SK-N-MC (cell line): ENCODE results near the gene ANKS1B.
A peak's percentile ranks its signal among the peaks of the same experiment; 100 is the strongest.

ENCODE experiments used
- DNase-seq: peaks from one replicate; pipeline ENCODE4 v3.0.0-alpha.2; 2011; ENCODE audit warnings: low read depth, low spot score
- H3K27ac ChIP-seq: fragments of 200-600 bp; sonication (generic); 2 replicates; pipeline ENCODE4 v1.5.1; 2016; ENCODE audit warnings: mixed run types
- H3K36me3 ChIP-seq: fragments of 200-600 bp; sonication (generic); 2 replicates; pipeline ENCODE4 v1.6.1; 2017; ENCODE audit warnings: antibody characterized with exemption, low read length, mixed read lengths; ENCODE audit not compliant: insufficient read depth
- H3K4me3 ChIP-seq: fragments of 200-600 bp; sonication (generic); 2 replicates; pipeline ENCODE4 v1.5.1; 2016
- H3K9ac ChIP-seq: fragments of 200-600 bp; sonication (generic); 2 replicates; pipeline ENCODE4 v1.8.0; 2017; ENCODE audit warnings: mixed run types, mixed read lengths; ENCODE audit not compliant: insufficient read length
- H3K9me3 ChIP-seq: fragments of 200-600 bp; sonication (generic); 2 replicates; pipeline ENCODE4 v1.6.1; 2017; ENCODE audit warnings: low read depth, mild to moderate bottlenecking, antibody characterized with exemption, low read length, moderate library complexity, mixed read lengths
- EZH2 ChIP-seq: fragments of 200-600 bp; sonication (generic); IDR thresholded peaks from one replicate; pipeline ENCODE4 v1.6.1; 2017; ENCODE audit warnings: antibody characterized with exemption
- FOXP2 ChIP-seq: optimal IDR thresholded peaks from 2 replicates; pipeline ENCODE3; 2011; ENCODE audit warnings: mild to moderate bottlenecking, moderate library complexity; ENCODE audit not compliant: insufficient read depth; ENCODE audit errors: extremely low read length, control extremely low read depth
- POLR2AphosphoS5 ChIP-seq: IDR thresholded peaks from 2 replicates; pipeline ENCODE4 v1.6.1; 2012; ENCODE audit warnings: mild to moderate bottlenecking, low read depth, low read length, borderline replicate concordance

The ANKS1B gene

DNA sequence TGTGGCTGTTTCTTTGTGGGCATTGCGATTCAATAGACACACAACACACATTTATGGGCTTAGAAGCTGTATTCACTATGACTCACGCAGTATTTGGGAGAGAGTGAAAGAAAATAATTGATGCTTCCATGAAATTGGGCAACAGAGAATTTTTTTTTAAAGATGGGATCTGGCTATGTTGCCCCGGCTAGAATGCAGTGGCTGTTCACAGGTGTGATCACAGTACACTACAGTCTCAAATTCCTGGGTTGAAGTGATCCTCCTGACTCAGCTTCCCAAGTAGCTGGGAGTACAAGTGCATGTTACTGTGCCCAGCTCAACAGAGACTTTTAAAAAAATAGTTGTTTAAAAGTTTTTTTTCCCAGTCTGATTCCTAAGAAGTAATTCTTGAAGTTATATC lies 1193.3 kb downstream of the ANKS1B start:
- H3K27ac ChIP-seq, result no peak overlapping the region
- no peaks in the 10 kb centered on the region for H3K36me3 ChIP-seq
- no peak for TF ChIP-seq POLR2AphosphoS5
- TF ChIP-seq FOXP2, result no peak
- TF ChIP-seq EZH2, result no peak
- no peak overlapping the region for H3K9ac ChIP-seq
- no peak overlapping the region for H3K4me3 ChIP-seq
- DNase-seq, result no peak
- no peaks in the 10 kb centered on the region for H3K9me3 ChIP-seq

DNA sequence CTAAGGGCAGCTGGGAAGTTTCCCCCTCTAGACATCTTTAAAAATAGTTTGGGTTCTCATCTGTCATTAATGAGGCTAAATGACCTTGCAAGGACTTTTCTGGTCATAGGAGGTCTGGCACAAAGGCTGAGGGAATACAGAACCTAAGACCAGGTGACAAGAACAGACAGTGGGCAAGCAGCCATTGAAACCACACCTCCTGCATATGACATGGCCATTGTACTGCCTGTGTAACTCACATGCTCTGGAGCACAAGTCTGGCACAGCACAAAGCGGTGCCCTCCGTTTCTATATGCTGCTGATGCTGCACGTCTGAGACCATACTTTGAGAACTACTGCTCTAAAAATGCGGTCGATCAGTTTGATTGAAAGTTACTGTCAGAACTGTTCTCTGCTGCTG lies 1196.3 kb downstream of the ANKS1B start:
- DNase-seq, result no peak
- Histone ChIP-seq H3K27ac (no peak overlapping the region), H3K4me3 (no peak overlapping the region), H3K9ac (no peak overlapping the region), H3K9me3 (no peaks in the 10 kb centered on the region), H3K36me3 (no peaks in the 10 kb centered on the region)
- TF ChIP-seq FOXP2, result no peak
- no peak for TF ChIP-seq EZH2
- no peak for TF ChIP-seq POLR2AphosphoS5

DNA sequence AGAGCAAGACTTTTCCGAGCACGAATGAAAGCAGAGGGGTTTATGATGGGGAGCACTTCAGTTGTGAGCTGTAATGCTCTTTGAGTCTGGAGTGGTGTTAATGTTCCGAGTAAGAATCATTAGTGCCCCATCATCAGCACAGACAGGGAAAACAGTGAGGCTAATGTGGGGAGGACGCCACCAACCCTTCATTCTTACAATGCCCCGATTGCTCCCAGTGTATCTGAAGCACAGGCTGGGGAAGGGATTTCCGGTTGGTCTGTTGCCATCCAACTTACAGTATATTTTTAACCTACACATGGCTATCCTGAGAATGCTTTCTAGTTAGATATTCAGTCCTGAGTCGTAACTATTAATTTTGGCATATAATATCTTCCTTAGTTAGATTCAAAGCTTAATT lies 1198.1 kb downstream of the ANKS1B start:
- no peaks in the 10 kb centered on the region for H3K36me3 ChIP-seq
- no peaks in the 10 kb centered on the region for H3K9me3 ChIP-seq
- H3K27ac ChIP-seq, result no peak overlapping the region
- H3K4me3 ChIP-seq, result no peak overlapping the region
- TF ChIP-seq POLR2AphosphoS5, result no peak
- no peak for TF ChIP-seq FOXP2
- TF ChIP-seq EZH2, result no peak
- no peak overlapping the region for H3K9ac ChIP-seq
- no peak for DNase-seq

DNA sequence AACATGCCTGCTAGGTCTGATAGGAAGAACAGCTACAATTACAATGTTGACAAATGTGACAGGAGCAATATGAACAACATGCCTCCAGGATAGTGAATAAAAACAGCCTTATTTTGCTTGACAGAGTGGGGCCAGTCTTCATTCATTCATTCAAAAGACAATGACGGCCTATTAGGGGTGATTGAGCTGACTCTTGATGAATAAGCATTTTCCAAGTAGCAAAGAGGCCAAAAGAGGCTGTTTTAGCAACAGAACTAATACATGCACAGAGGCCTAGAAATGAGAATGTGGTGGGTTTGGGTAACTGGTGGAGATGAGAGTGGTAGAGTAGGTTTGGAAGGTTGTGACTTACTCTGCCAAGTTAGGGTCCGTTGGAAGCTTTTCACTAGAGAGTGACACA lies 1201.3 kb downstream of the ANKS1B start:
- Histone ChIP-seq H3K9ac (no peak overlapping the region), H3K4me3 (no peak overlapping the region), H3K27ac (no peak overlapping the region), H3K36me3 (no peaks in the 10 kb centered on the region), H3K9me3 (no peaks in the 10 kb centered on the region)
- no peak for DNase-seq
- no peak for TF ChIP-seq POLR2AphosphoS5
- no peak for TF ChIP-seq EZH2
- no peak for TF ChIP-seq FOXP2

DNA sequence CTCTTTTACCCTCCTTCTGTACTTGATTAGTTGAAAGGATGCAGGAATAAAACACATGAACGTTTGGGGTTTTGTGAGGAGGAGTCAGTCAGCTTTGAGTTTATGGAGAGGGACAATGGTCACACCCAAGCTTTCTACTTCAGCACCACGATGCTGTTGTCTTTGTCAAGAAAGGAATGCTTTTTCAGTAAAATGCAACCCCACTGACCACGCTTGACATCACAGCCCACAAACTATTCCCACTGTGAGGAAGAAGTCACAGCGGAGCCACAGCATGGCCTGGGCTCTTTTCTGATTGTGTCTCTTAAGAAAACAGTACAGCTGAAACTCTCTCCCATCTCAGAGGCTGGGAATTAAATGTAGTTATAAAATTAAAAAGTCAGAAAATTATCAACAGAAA lies 1204.5 kb downstream of the ANKS1B start:
- Histone ChIP-seq H3K9me3 (no peaks in the 10 kb centered on the region), H3K4me3 (no peak overlapping the region), H3K9ac (no peak overlapping the region), H3K27ac (no peak overlapping the region), H3K36me3 (no peaks in the 10 kb centered on the region)
- DNase-seq, result no peak
- no peak for TF ChIP-seq POLR2AphosphoS5
- TF ChIP-seq FOXP2, result no peak
- TF ChIP-seq EZH2, result no peak

DNA sequence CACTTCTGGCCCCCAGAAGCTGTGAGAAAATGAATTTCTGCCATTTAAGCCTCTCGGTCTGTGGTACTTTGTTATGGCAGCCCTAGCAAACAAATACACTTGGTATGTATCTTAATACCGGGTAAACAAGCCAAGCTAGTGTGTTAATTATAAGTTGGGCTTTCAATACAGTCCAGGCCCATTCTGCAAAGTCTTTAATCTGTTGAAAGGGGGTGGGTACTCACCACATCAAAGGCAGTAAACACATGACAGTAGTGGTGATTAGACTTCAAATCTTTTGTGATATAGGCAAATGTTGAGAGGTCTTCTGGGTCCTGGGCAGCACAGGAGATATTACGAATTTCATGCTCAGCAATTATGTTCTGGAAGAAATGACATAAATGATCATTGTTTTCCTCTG lies 1211.9 kb downstream of the ANKS1B start:
- Histone ChIP-seq H3K36me3 (no peaks in the 10 kb centered on the region), H3K4me3 (no peak overlapping the region), H3K9me3 (no peaks in the 10 kb centered on the region), H3K9ac (no peak overlapping the region), H3K27ac (no peak overlapping the region)
- DNase-seq, result no peak
- no peak for TF ChIP-seq EZH2
- TF ChIP-seq POLR2AphosphoS5, result no peak
- TF ChIP-seq FOXP2, result no peak

DNA sequence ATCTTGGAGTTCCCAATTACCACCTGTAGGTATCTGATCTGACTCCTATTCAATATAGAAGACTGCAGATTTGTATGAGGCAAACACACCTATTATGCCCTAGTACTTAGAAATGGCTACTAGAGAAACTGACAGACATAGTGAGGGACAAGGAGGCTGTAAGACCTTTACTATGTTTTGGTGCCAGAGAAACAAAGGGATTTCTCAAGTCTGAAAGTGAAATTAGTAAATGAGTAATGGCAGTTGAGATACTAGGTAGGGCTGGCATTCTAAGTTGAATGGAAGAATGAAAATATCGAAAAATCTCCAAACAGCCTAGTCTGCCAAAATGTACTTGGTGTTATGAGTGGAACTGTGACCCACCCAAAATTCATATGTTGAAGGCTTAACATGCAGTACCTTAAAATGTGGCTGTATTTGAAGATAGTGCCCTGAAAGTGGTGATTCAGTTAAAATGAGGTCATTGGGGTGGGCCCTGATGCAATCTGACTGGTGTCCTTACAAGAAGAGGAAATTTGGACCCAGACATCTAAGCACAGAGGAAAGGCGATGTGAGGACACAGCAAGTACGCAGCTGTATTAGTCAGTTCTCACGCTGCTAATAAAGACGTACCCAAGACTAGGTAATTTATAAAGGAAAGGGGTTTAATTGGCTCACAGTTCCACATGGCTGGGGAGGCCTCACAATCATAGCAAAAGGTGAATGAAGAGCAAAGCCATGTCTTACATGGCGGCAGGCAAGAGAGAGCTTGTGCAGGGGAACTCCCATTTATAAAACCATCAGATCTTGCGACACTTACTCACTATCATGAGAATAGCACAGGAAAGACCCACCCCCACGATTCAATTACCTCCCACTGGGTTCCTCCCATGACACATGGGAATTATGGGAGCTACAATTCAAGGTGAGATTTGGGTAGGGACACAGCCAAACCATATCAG lies 1212.7 kb downstream of the ANKS1B start:
- no peaks in the 10 kb centered on the region for H3K36me3 ChIP-seq
- no peak overlapping the region for H3K27ac ChIP-seq
- H3K9ac ChIP-seq, result no peak overlapping the region
- no peak for TF ChIP-seq POLR2AphosphoS5
- TF ChIP-seq FOXP2, result no peak
- no peak for TF ChIP-seq EZH2
- DNase-seq, result no peak
- H3K9me3 ChIP-seq, result no peaks in the 10 kb centered on the region
- no peak overlapping the region for H3K4me3 ChIP-seq

DNA sequence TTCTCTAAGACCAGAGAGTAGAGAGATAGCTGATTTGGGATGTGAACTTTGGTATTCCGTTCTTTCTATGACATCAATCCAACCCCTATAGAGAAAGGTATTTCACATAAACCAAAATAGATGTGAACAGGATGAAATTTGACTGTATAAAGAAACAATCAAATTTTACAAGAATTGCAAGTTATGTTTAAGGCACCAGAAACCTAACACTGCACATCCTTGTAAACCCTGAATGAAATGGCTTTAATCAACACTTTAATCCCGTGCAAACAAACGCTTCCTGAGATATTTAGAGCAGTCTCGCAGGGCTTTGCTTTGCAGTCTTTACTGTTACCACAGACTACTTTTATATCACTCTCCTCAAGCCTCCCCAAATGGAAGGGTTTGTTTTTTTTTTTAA lies 1214.5 kb downstream of the ANKS1B start:
- Histone ChIP-seq H3K9me3 (no peaks in the 10 kb centered on the region), H3K36me3 (no peaks in the 10 kb centered on the region), H3K27ac (peak overlapping the region; percentile 7; the same call in 1 of the 2 replicates), H3K4me3 (no peak overlapping the region), H3K9ac (no peak overlapping the region)
- DNase-seq, result no peak
- TF ChIP-seq EZH2 (no peak), FOXP2 (no peak), POLR2AphosphoS5 (no peak)
